ENCODE measurements around the gene PDE3B. TPM values are rescaled to one million over a fixed set of nuclear protein-coding genes. Genes with fewer than 3 reads are reported as not detected.
A peak's percentile ranks its signal among the peaks of the same experiment; 100 is the strongest.

PDE3B gene
- total RNA-seq, 2 donors from 2014 or later, result 9.4 to 11.7 TPM

DNA sequence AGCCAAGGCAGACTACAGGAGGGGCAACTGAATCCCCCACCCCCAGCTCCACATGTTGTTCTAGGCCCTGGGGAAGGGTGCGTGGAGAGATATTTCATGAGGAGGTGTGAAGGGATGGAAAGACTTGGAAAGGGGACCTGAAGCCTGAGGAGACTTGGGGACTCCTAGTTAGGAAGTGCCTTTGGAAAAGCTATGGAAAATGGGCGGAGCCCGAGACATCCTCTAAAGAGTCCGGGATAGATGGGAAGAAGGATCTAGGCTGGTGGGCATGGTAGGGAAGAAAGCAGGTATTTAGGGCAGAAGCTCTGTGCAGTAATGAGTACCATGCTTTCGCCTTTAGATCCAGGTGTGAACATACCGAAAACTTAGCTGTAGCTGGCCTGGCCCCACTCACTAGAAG is 263.4 kb downstream of the PDE3B start:
- no peak overlapping the region for H3K27ac Mint-ChIP-seq
- Histone ChIP-seq H3K27me3 (ENCODE audit: control insufficient read depth, insufficient read depth, low read length, poor library complexity, severe bottlenecking) (no peaks in the 10 kb centered on the region), H3K4me1 (ENCODE audit: control insufficient read depth, insufficient read depth, low read length) (no peaks in the 10 kb centered on the region), H3K36me3 (ENCODE audit: control insufficient read depth, insufficient read depth, low read length) (no peaks in the 10 kb centered on the region), H3K4me3 (ENCODE audit: low read length) (no peak overlapping the region), H3K27ac (ENCODE audit: low read depth, low read length) (no peak overlapping the region), H3K9ac (ENCODE audit: extremely low read depth, low read length, poor library complexity, severe bottlenecking) (no peak overlapping the region), H3K9me3 (ENCODE audit: control insufficient read depth, low read length) (no peaks in the 10 kb centered on the region)
- peaks cover 6% of the 10 kb centered on the region for H3K4me1 Mint-ChIP-seq
- no peaks in the 10 kb centered on the region for H3K9me3 Mint-ChIP-seq
- no peak overlapping the region for H3K4me3 Mint-ChIP-seq
- no peaks in the 10 kb centered on the region for H3K36me3 Mint-ChIP-seq (ENCODE audit: low read depth)
- WGBS, 2 experiments (ENCODE audit: insufficient coverage in 1 of 2, insufficient read length in 1 of 2), result 91 to 98% methylated on average over 4 to 6 of the region's 6 CpGs
- TF ChIP-seq, protein P1, sequence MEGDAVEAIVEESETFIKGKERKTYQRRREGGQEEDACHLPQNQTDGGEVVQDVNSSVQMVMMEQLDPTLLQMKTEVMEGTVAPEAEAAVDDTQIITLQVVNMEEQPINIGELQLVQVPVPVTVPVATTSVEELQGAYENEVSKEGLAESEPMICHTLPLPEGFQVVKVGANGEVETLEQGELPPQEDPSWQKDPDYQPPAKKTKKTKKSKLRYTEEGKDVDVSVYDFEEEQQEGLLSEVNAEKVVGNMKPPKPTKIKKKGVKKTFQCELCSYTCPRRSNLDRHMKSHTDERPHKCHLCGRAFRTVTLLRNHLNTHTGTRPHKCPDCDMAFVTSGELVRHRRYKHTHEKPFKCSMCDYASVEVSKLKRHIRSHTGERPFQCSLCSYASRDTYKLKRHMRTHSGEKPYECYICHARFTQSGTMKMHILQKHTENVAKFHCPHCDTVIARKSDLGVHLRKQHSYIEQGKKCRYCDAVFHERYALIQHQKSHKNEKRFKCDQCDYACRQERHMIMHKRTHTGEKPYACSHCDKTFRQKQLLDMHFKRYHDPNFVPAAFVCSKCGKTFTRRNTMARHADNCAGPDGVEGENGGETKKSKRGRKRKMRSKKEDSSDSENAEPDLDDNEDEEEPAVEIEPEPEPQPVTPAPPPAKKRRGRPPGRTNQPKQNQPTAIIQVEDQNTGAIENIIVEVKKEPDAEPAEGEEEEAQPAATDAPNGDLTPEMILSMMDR (conservative IDR thresholded peaks at IDR 0.05), result no peak
- peaks cover 14% of the 10 kb centered on the region for H3K27me3 Mint-ChIP-seq (ENCODE audit: insufficient read depth)
- DNase-seq, result no peak

DNA sequence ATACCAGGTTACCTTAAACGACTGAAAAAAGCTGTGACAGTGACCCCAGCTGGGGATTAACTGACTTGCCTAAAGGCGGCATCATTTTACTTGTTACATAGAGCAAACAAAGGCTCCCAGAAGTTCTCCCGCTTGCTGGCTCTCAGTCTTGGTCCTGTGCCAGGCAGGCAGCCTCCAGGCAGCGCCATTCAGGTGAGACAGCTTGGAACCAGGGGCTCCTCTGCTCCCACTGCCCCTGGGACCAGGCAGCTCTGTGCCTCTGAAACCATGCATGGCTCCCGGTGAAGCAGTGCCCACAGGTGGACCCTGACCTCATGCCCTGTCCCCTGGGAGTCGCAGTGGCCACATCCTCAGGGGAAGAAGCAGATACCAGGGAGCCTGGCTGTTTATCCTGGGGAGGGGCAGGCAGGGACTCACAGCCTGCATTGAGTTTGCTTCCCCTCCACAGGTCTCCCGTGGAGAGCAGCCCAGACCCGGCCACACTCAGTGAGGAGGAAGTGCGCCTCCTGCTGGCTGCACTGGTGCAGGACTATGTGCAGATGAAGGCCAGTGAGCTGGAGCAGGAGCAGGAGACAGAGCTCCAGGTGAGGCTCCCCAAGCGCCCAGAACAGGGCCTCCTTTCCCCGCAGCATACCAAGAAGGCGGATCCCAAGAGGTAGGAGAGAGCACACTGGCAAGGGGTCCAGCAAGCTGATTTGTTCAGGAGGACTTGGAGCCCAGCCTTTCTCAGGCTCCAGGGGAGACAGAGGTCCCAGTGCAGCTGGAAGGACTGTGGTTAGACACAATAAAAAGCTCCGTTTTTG is 264.0 kb downstream of the PDE3B start:
- Histone ChIP-seq H3K36me3 (ENCODE audit: control insufficient read depth, insufficient read depth, low read length) (no peaks in the 10 kb centered on the region), H3K9me3 (ENCODE audit: control insufficient read depth, low read length) (no peaks in the 10 kb centered on the region), H3K27me3 (ENCODE audit: control insufficient read depth, insufficient read depth, low read length, poor library complexity, severe bottlenecking) (no peaks in the 10 kb centered on the region), H3K27ac (ENCODE audit: low read depth, low read length) (no peak overlapping the region), H3K9ac (ENCODE audit: extremely low read depth, low read length, poor library complexity, severe bottlenecking) (no peak overlapping the region), H3K4me3 (ENCODE audit: low read length) (no peak overlapping the region), H3K4me1 (ENCODE audit: control insufficient read depth, insufficient read depth, low read length) (no peaks in the 10 kb centered on the region)
- H3K36me3 Mint-ChIP-seq (ENCODE audit: low read depth), result no peaks in the 10 kb centered on the region
- TF ChIP-seq, protein P1 (conservative IDR thresholded peaks at IDR 0.05), result peak; percentile 95
- peak; percentile 94 for DNase-seq
- H3K4me1 Mint-ChIP-seq, result peaks cover 6% of the 10 kb centered on the region
- 53 to 56% methylated on average over 12 to 13 of the region's 13 CpGs for whole genome bisulfite sequencing, 2 experiments (ENCODE audit: insufficient coverage in 1 of 2, insufficient read length in 1 of 2)
- H3K4me3 Mint-ChIP-seq, result no peak overlapping the region
- no peaks in the 10 kb centered on the region for H3K9me3 Mint-ChIP-seq
- H3K27me3 Mint-ChIP-seq (ENCODE audit: insufficient read depth), result peaks cover 14% of the 10 kb centered on the region
- no peak overlapping the region for H3K27ac Mint-ChIP-seq

DNA sequence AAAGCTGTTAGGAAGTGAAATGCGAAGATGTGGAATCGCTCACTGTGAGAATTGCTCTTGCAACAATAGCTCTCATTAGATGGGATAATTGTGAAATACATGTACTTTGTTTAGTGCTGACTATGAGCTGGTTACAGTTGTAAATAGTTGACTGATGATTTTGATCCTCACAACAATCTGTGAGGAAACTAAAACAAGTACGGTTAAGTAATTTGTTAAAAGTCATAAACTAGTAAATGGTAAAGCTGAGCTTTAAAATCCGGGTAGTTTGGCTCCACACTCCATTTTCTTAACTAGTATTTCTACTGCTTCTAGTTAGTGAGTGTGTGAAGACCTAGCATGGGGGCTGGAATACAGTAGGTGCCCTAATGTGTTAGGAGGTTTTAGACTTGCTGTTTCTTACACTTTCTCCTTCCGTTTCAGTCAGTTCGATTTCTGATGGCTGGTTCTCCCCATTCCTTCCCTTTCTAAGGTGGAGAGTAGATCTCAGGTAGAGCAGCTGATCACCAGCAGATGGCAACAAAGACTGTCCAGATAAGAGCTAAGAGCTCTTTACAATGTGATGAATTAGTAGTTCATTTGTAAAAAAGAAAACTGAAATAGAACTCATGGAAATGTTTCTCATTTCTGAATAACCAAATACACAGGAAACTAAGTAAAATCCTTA is 264.7 kb downstream of the PDE3B start:
- WGBS, 2 experiments (ENCODE audit: insufficient coverage in 1 of 2, insufficient read length in 1 of 2), result 62 to 77% methylated on average over 3 to 6 of the region's 6 CpGs
- H3K9me3 ChIP-seq (ENCODE audit: control insufficient read depth, low read length), result no peaks in the 10 kb centered on the region
- Mint-ChIP-seq H3K36me3 (ENCODE audit: low read depth) (no peaks in the 10 kb centered on the region), H3K4me3 (no peak overlapping the region), H3K4me1 (peaks cover 6% of the 10 kb centered on the region), H3K27ac (no peak overlapping the region), H3K9me3 (no peaks in the 10 kb centered on the region), H3K27me3 (ENCODE audit: insufficient read depth) (peaks cover 14% of the 10 kb centered on the region)
- TF ChIP-seq, protein P1 (conservative IDR thresholded peaks at IDR 0.05), result peak; percentile 83
- H3K27ac ChIP-seq (ENCODE audit: low read depth, low read length), result no peak overlapping the region
- no peak overlapping the region for H3K9ac ChIP-seq (ENCODE audit: extremely low read depth, low read length, poor library complexity, severe bottlenecking)
- H3K4me3 ChIP-seq (ENCODE audit: low read length), result no peak overlapping the region
- no peaks in the 10 kb centered on the region for H3K4me1 ChIP-seq (ENCODE audit: control insufficient read depth, insufficient read depth, low read length)
- H3K36me3 ChIP-seq (ENCODE audit: control insufficient read depth, insufficient read depth, low read length), result no peaks in the 10 kb centered on the region
- peak; percentile 73 for DNase-seq
- H3K27me3 ChIP-seq (ENCODE audit: control insufficient read depth, insufficient read depth, low read length, poor library complexity, severe bottlenecking), result no peaks in the 10 kb centered on the region
